WTC11 (cell line): Measurements from ENCODE around the gene STK38L. TPM values are rescaled to one million over a fixed set of nuclear protein-coding genes. Genes with fewer than 3 reads are reported as not detected.

Source experiments
- ATAC-seq: fragments of 200-7000 bp; cut with Tn5 transposase; 2 replicates; pipeline ENCODE4 v1.10.0; 2021; ENCODE audit warnings: mild to moderate bottlenecking, moderate library complexity
- CTCF ChIA-PET: fragments of 300-600 bp; sonication (Branson Sonifier 250); formaldehyde crosslinking; loops from one replicate; lab custom pipeline; 2021; ENCODE audit warnings: antibody characterized with exemption; lab: Charles Lee
- POLR2A ChIA-PET: fragments of 350-600 bp; sonication (Branson Sonifier 250); formaldehyde crosslinking; loops from one replicate; lab custom pipeline; 2021; ENCODE audit warnings: antibody characterized with exemption; lab: Charles Lee
- DNase-seq: peaks from one replicate; pipeline ENCODE4 v3.0.0; 2021; ENCODE audit warnings: low spot score
- H3K27ac Mint-ChIP-seq: 2 replicates; pipeline ENCODE4 v1.8.0; 2021; ENCODE audit warnings: mixed read lengths
- H3K27me3 Mint-ChIP-seq: 2 replicates; pipeline ENCODE4 v1.8.0; 2021; ENCODE audit warnings: low read depth, mild to moderate bottlenecking, moderate library complexity, mixed read lengths
- H3K36me3 Mint-ChIP-seq: 2 replicates; pipeline ENCODE4 v1.8.0; 2021; ENCODE audit warnings: mixed read lengths
- H3K4me1 Mint-ChIP-seq: 2 replicates; pipeline ENCODE4 v1.8.0; 2022; ENCODE audit warnings: mixed read lengths
- H3K4me3 Mint-ChIP-seq: 2 replicates; pipeline ENCODE4 v1.8.0; 2021; ENCODE audit warnings: mild to moderate bottlenecking, moderate library complexity, mixed read lengths
- H3K9me3 Mint-ChIP-seq: 2 replicates; pipeline ENCODE4 v1.8.0; 2021; ENCODE audit warnings: mixed read lengths
- AR ChIP-seq: fragments of 250-450 bp; sonication (Bioruptor Pico); IDR thresholded peaks from 2 replicates; pipeline ENCODE4 v1.9.0; 2021; ENCODE audit warnings: mild to moderate bottlenecking
- ARID4B ChIP-seq: sonication (generic); formaldehyde crosslinking; IDR thresholded peaks from 2 replicates; pipeline ENCODE4 v1.8.0; 2023; ENCODE audit warnings: missing genetic modification reagents, mild to moderate bottlenecking, borderline replicate concordance
- ATF1 ChIP-seq: sonication (generic); formaldehyde crosslinking; IDR thresholded peaks from 2 replicates; pipeline ENCODE4 v1.8.1; 2023; ENCODE audit warnings: mild to moderate bottlenecking, moderate library complexity, missing genetic modification reagents
- ATF6 ChIP-seq: sonication (generic); formaldehyde crosslinking; IDR thresholded peaks from 2 replicates; pipeline ENCODE4 v1.8.1; 2023; ENCODE audit warnings: mild to moderate bottlenecking, missing genetic modification reagents
- CREB1 ChIP-seq: sonication (generic); formaldehyde crosslinking; IDR thresholded peaks from 2 replicates; pipeline ENCODE4 v1.8.0; 2023; ENCODE audit warnings: mild to moderate bottlenecking, missing genetic modification reagents
- ELF4 ChIP-seq: sonication (generic); formaldehyde crosslinking; IDR thresholded peaks from 2 replicates; pipeline ENCODE4 v1.8.1; 2022; ENCODE audit warnings: low read depth, mild to moderate bottlenecking, moderate library complexity, missing genetic modification reagents
- GABPB1 ChIP-seq: sonication (generic); formaldehyde crosslinking; IDR thresholded peaks from 2 replicates; pipeline ENCODE4 v1.8.1; 2023; ENCODE audit warnings: mild to moderate bottlenecking, missing genetic modification reagents
- HMGXB4 ChIP-seq: sonication (generic); formaldehyde crosslinking; IDR thresholded peaks from 2 replicates; pipeline ENCODE4 v1.8.1; 2023; ENCODE audit warnings: mild to moderate bottlenecking, moderate library complexity, missing genetic modification reagents
- MLX ChIP-seq: sonication (generic); formaldehyde crosslinking; IDR thresholded peaks from 2 replicates; pipeline ENCODE4 v1.8.1; 2023; ENCODE audit warnings: mild to moderate bottlenecking, missing genetic modification reagents, moderate library complexity
- MXD4 ChIP-seq: fragments of 250-450 bp; sonication (Bioruptor Pico); IDR thresholded peaks from 2 replicates; pipeline ENCODE4 v1.8.0; 2021; ENCODE audit warnings: mild to moderate bottlenecking, moderate library complexity, borderline replicate concordance
- NFATC4 ChIP-seq: fragments of 250-450 bp; sonication (Bioruptor Pico); IDR thresholded peaks from 2 replicates; pipeline ENCODE4 v1.9.0; 2021; ENCODE audit warnings: mild to moderate bottlenecking
- NR1H2 ChIP-seq: sonication (generic); formaldehyde crosslinking; IDR thresholded peaks from 2 replicates; pipeline ENCODE4 v1.9.0; 2021; ENCODE audit warnings: mild to moderate bottlenecking, moderate library complexity, missing genetic modification reagents
- TP53 ChIP-seq: sonication (generic); formaldehyde crosslinking; IDR thresholded peaks from 2 replicates; pipeline ENCODE4 v1.8.1; 2023; ENCODE audit warnings: mild to moderate bottlenecking, missing genetic modification reagents
- ZBTB43 ChIP-seq: sonication (generic); formaldehyde crosslinking; IDR thresholded peaks from 2 replicates; pipeline ENCODE4 v1.8.1; 2023; ENCODE audit warnings: mild to moderate bottlenecking, missing genetic modification reagents
- ZMAT4 ChIP-seq: fragments of 250-450 bp; sonication (Bioruptor Pico); IDR thresholded peaks from 2 replicates; pipeline ENCODE4 v1.9.0; 2021; ENCODE audit warnings: mild to moderate bottlenecking
- ZNF219 ChIP-seq: sonication (generic); formaldehyde crosslinking; IDR thresholded peaks from 2 replicates; pipeline ENCODE4 v1.8.0; 2023; ENCODE audit warnings: missing genetic modification reagents, mild to moderate bottlenecking, borderline replicate concordance
- ZNF423 ChIP-seq: fragments of 250-450 bp; sonication (Bioruptor Pico); IDR thresholded peaks from 2 replicates; pipeline ENCODE4 v2.1.2; 2022; ENCODE audit warnings: mild to moderate bottlenecking, moderate library complexity
- ZNF532 ChIP-seq: fragments of 250-450 bp; sonication (Bioruptor Pico); IDR thresholded peaks from 2 replicates; pipeline ENCODE4 v1.9.0; 2021; ENCODE audit warnings: mild to moderate bottlenecking, borderline replicate concordance
- total RNA-seq: library from RNA; stranded (reverse); gene quantifications from 3 replicates; pipeline ENCODE4 v1.2.3, GENCODE V29; 2021

The STK38L gene
- total RNA-seq, 1 experiment from 2014 or later = 47.2 TPM

- no peak for DNase-seq
- Mint-ChIP-seq H3K36me3 (no peaks in the 10 kb centered on the region), H3K4me1 (peaks cover under 1% of the 10 kb centered on the region; the same call in 1 of the 2 replicates), H3K9me3 (no peaks in the 10 kb centered on the region), H3K27ac (no peak overlapping the region), H3K27me3 (no peaks in the 10 kb centered on the region; the same call in 1 of the 2 replicates), H3K4me3 (no peak overlapping the region)
- ChIA-PET CTCF (no interaction called here), POLR2A (no interaction called here)
- TF ChIP-seq NR1H2 (CRISPR knock-in tag) = no peak
- TF ChIP-seq ZNF423 = no peak
- no peak for TF ChIP-seq AR (CRISPR knock-in tag)
- no peak for TF ChIP-seq NFATC4 (CRISPR knock-in tag)
- no peak for TF ChIP-seq ATF1 (CRISPR knock-in tag)
- TF ChIP-seq GABPB1 = no peak
- no peak for TF ChIP-seq ARID4B (CRISPR knock-in tag)
- no peak for TF ChIP-seq CREB1
- TF ChIP-seq ATF6 = no peak
- no peak for TF ChIP-seq MLX (CRISPR knock-in tag)
- TF ChIP-seq TP53 (CRISPR knock-in tag) = no peak
- TF ChIP-seq ZBTB43 (CRISPR knock-in tag) = no peak
- no peak for TF ChIP-seq ZNF532
- no peak for TF ChIP-seq ZNF219 (CRISPR knock-in tag)
- no peak for TF ChIP-seq ZMAT4 (CRISPR knock-in tag)
- TF ChIP-seq HMGXB4 (CRISPR knock-in tag) = no peak
- no peak for TF ChIP-seq MXD4 (CRISPR knock-in tag)
- no peak for TF ChIP-seq ELF4 (CRISPR knock-in tag)
- TF ChIP-seq, all 79 proteins: peak for 0
- ATAC-seq = no peak
Observed at GRCh38 chr12:27220988-27221345, 23.1 kb upstream of the STK38L start.
